ES-I3 (cell line): ENCODE results near the gene SYT17.

Source experiments
- H3K36me3 ChIP-seq: 2 replicates; pipeline ENCODE4 v1.6.1; 2013; ENCODE audit warnings: mild to moderate bottlenecking, low read length, control low read depth, moderate library complexity; ENCODE audit not compliant: insufficient read depth
- H3K4me1 ChIP-seq: 2 replicates; pipeline ENCODE4 v1.6.1; 2013; ENCODE audit warnings: mild to moderate bottlenecking, control low read depth, low read length; ENCODE audit not compliant: insufficient read depth
- H3K9ac ChIP-seq: 2 replicates; pipeline ENCODE4 v1.6.1; 2013; ENCODE audit warnings: low read depth, mild to moderate bottlenecking, low read length, moderate library complexity
- H3K9me3 ChIP-seq: 2 replicates; pipeline ENCODE4 v1.6.1; 2013; ENCODE audit warnings: mild to moderate bottlenecking, low read length, moderate library complexity; ENCODE audit not compliant: control insufficient read depth, insufficient read depth

The SYT17 gene

GRCh38 chr16:19228575-19228974, 60.5 kb downstream of the SYT17 start:
- Histone ChIP-seq H3K9ac (no peak overlapping the region), H3K9me3 (no peaks in the 10 kb centered on the region), H3K36me3 (no peaks in the 10 kb centered on the region), H3K4me1 (peaks cover 18% of the 10 kb centered on the region)

- no peak overlapping the region for H3K9ac ChIP-seq
- peaks cover 18% of the 10 kb centered on the region for H3K4me1 ChIP-seq
- H3K36me3 ChIP-seq = no peaks in the 10 kb centered on the region
- H3K9me3 ChIP-seq = peaks cover 8% of the 10 kb centered on the region; the same call in 1 of the 2 replicates
Observed at GRCh38 chr16:19230575-19230974, 62.5 kb downstream of the SYT17 start.

GRCh38 chr16:19231881-19232280, 63.8 kb downstream of the SYT17 start:
- H3K4me1 ChIP-seq = peaks cover 18% of the 10 kb centered on the region
- no peak overlapping the region for H3K9ac ChIP-seq
- H3K9me3 ChIP-seq = peaks cover 11% of the 10 kb centered on the region; the same call in 1 of the 2 replicates
- no peaks in the 10 kb centered on the region; the same call in 1 of the 2 replicates for H3K36me3 ChIP-seq

- H3K9me3 ChIP-seq = peaks cover 11% of the 10 kb centered on the region; the same call in 1 of the 2 replicates
- H3K9ac ChIP-seq = no peak overlapping the region
- no peaks in the 10 kb centered on the region; the same call in 1 of the 2 replicates for H3K36me3 ChIP-seq
- H3K4me1 ChIP-seq = peaks cover 12% of the 10 kb centered on the region
Observed at GRCh38 chr16:19232988-19233387, 64.9 kb downstream of the SYT17 start.

- Histone ChIP-seq H3K9me3 (peaks cover 11% of the 10 kb centered on the region; the same call in 1 of the 2 replicates), H3K4me1 (0 out of 2 replicates have a peak, but pooled peaks cover 4% of the 10 kb centered on the region), H3K36me3 (no peaks in the 10 kb centered on the region; the same call in 1 of the 2 replicates), H3K9ac (no peak overlapping the region)
Observed at GRCh38 chr16:19235478-19235877, 67.4 kb downstream of the SYT17 start.

- Histone ChIP-seq H3K9me3 (peaks cover 11% of the 10 kb centered on the region; the same call in 1 of the 2 replicates), H3K4me1 (0 out of 2 replicates have a peak, but pooled peaks cover 4% of the 10 kb centered on the region), H3K9ac (no peak overlapping the region)
Observed at GRCh38 chr16:19235886-19236285, 67.8 kb downstream of the SYT17 start.

GRCh38 chr16:19236561-19237209, 68.6 kb downstream of the SYT17 start:
- 0 out of 2 replicates have a peak, but pooled peaks cover 4% of the 10 kb centered on the region for H3K4me1 ChIP-seq
- H3K9ac ChIP-seq = no peak overlapping the region
- H3K36me3 ChIP-seq = no peaks in the 10 kb centered on the region; the same call in 1 of the 2 replicates
- peaks cover 11% of the 10 kb centered on the region; the same call in 1 of the 2 replicates for H3K9me3 ChIP-seq

More at GRCh38 chr16:19235886-19236285, 67.8 kb downstream of the SYT17 start:
- no peaks in the 10 kb centered on the region; the same call in 1 of the 2 replicates for H3K36me3 ChIP-seq

GRCh38 chr16:19238406-19238805, 70.4 kb downstream of the SYT17 start:
- H3K9ac ChIP-seq = no peak overlapping the region
- H3K4me1 ChIP-seq = no peaks in the 10 kb centered on the region
- peaks cover 11% of the 10 kb centered on the region; the same call in 1 of the 2 replicates for H3K9me3 ChIP-seq
- no peaks in the 10 kb centered on the region; the same call in 1 of the 2 replicates for H3K36me3 ChIP-seq

- no peaks in the 10 kb centered on the region; the same call in 1 of the 2 replicates for H3K36me3 ChIP-seq
- H3K9me3 ChIP-seq = peaks cover 11% of the 10 kb centered on the region; the same call in 1 of the 2 replicates
- H3K9ac ChIP-seq = no peak overlapping the region
- no peaks in the 10 kb centered on the region for H3K4me1 ChIP-seq
Observed at GRCh38 chr16:19239511-19240155, 71.6 kb downstream of the SYT17 start.

GRCh38 chr16:19240494-19240893, 72.5 kb downstream of the SYT17 start:
- no peaks in the 10 kb centered on the region for H3K4me1 ChIP-seq
- H3K36me3 ChIP-seq = no peaks in the 10 kb centered on the region; the same call in 1 of the 2 replicates
- peaks cover 4% of the 10 kb centered on the region; the same call in 1 of the 2 replicates for H3K9me3 ChIP-seq
- H3K9ac ChIP-seq = no peak overlapping the region

GRCh38 chr16:19241512-19241911, 73.5 kb downstream of the SYT17 start:
- H3K9me3 ChIP-seq = no peaks in the 10 kb centered on the region; the same call in 1 of the 2 replicates
- no peak overlapping the region for H3K9ac ChIP-seq
- H3K4me1 ChIP-seq = no peaks in the 10 kb centered on the region
- H3K36me3 ChIP-seq = no peaks in the 10 kb centered on the region

- Histone ChIP-seq H3K36me3 (no peaks in the 10 kb centered on the region), H3K9me3 (no peaks in the 10 kb centered on the region), H3K4me1 (no peaks in the 10 kb centered on the region), H3K9ac (no peak overlapping the region)
Observed at GRCh38 chr16:19242186-19242585, 74.1 kb downstream of the SYT17 start.

- Histone ChIP-seq H3K36me3 (no peaks in the 10 kb centered on the region), H3K9me3 (no peaks in the 10 kb centered on the region), H3K4me1 (no peaks in the 10 kb centered on the region), H3K9ac (no peak overlapping the region)
Observed at GRCh38 chr16:19242987-19243575, 75.0 kb downstream of the SYT17 start.

- Histone ChIP-seq H3K36me3 (no peaks in the 10 kb centered on the region), H3K9me3 (no peaks in the 10 kb centered on the region), H3K9ac (no peak overlapping the region), H3K4me1 (no peaks in the 10 kb centered on the region)
Observed at GRCh38 chr16:19245326-19245925, 77.4 kb downstream of the SYT17 start.
